ENCODE data around the gene BCL2L15. TPM values are rescaled to one million over a fixed set of nuclear protein-coding genes. Genes with fewer than 3 reads are reported as not detected.

BCL2L15 gene
- total RNA-seq, 2 donors from 2014 or later, result 0.46 to 92.5 TPM

- H3K4me3 ChIP-seq, result no peak overlapping the region
- no peaks in the 10 kb centered on the region for H3K27me3 ChIP-seq (replicated peaks; ENCODE audit: insufficient read depth)
- intact Hi-C loops (cut with DNase I), result no loop called here
- no peak overlapping the region for H3K27ac ChIP-seq
- no peaks in the 10 kb centered on the region for H3K36me3 ChIP-seq
- TF ChIP-seq POLR2A (IDR thresholded peaks at IDR 0.05), result no peak
- no peak for TF ChIP-seq POLR2AphosphoS5 (IDR thresholded peaks at IDR 0.05)
- no peak for TF ChIP-seq CTCF (IDR thresholded peaks at IDR 0.05)
- 80% methylated on average over 2 of the region's 2 CpGs for WGBS
- no peaks in the 10 kb centered on the region for H3K9me3 ChIP-seq
- no peak for DNase-seq (ENCODE audit: low spot score)
- no peaks in the 10 kb centered on the region for H3K4me1 ChIP-seq (replicated peaks)
Observed at GRCh38 chr1:113881661-113882060, 5.7 kb downstream of the BCL2L15 start.

GRCh38 chr1:113879739-113880038 lies 7.7 kb downstream of the BCL2L15 start:
- intact Hi-C loops (cut with DNase I), result no loop called here
- Histone ChIP-seq H3K27me3 (replicated peaks; ENCODE audit: insufficient read depth) (no peaks in the 10 kb centered on the region), H3K4me3 (no peak overlapping the region), H3K9me3 (no peaks in the 10 kb centered on the region), H3K36me3 (no peaks in the 10 kb centered on the region), H3K4me1 (replicated peaks) (no peaks in the 10 kb centered on the region), H3K27ac (no peak overlapping the region)
- WGBS, result 84% methylated on average over 4 of the region's 4 CpGs
- no peak for DNase-seq (ENCODE audit: low spot score)
- no peak for TF ChIP-seq POLR2A (IDR thresholded peaks at IDR 0.05)
- no peak for TF ChIP-seq POLR2AphosphoS5 (IDR thresholded peaks at IDR 0.05)
- TF ChIP-seq CTCF (IDR thresholded peaks at IDR 0.05), result no peak

GRCh38 chr1:113876176-113876575 lies 11.2 kb downstream of the BCL2L15 start:
- Histone ChIP-seq H3K4me3 (no peak overlapping the region), H3K27ac (no peak overlapping the region), H3K36me3 (no peaks in the 10 kb centered on the region), H3K9me3 (no peaks in the 10 kb centered on the region), H3K27me3 (replicated peaks; ENCODE audit: insufficient read depth) (no peaks in the 10 kb centered on the region), H3K4me1 (replicated peaks) (no peaks in the 10 kb centered on the region)
- no peak for TF ChIP-seq CTCF (IDR thresholded peaks at IDR 0.05)
- TF ChIP-seq POLR2A (IDR thresholded peaks at IDR 0.05), result no peak
- no peak for TF ChIP-seq POLR2AphosphoS5 (IDR thresholded peaks at IDR 0.05)
- intact Hi-C loops (cut with DNase I), result no loop called here
- 87% methylated on average over 5 of the region's 5 CpGs for WGBS
- DNase-seq (ENCODE audit: low spot score), result no peak

- Histone ChIP-seq H3K27ac (no peak overlapping the region), H3K4me3 (no peak overlapping the region), H3K27me3 (replicated peaks; ENCODE audit: insufficient read depth) (no peaks in the 10 kb centered on the region), H3K36me3 (no peaks in the 10 kb centered on the region), H3K9me3 (no peaks in the 10 kb centered on the region), H3K4me1 (replicated peaks) (no peaks in the 10 kb centered on the region)
- DNase-seq (ENCODE audit: low spot score), result no peak
- TF ChIP-seq CTCF (IDR thresholded peaks at IDR 0.05) (no peak), POLR2A (IDR thresholded peaks at IDR 0.05) (no peak), POLR2AphosphoS5 (IDR thresholded peaks at IDR 0.05) (no peak)
- intact Hi-C loops (cut with DNase I), result no loop called here
- 94% methylated on average over 2 of the region's 2 CpGs for WGBS
Observed at GRCh38 chr1:113875714-113876113, 11.7 kb downstream of the BCL2L15 start.

GRCh38 chr1:113874012-113874879 lies 13.1 kb downstream of the BCL2L15 start:
- WGBS, result 47% methylated on average over 1 of the region's 1 CpG
- H3K4me1 ChIP-seq (replicated peaks), result no peaks in the 10 kb centered on the region
- H3K4me3 ChIP-seq, result no peak overlapping the region
- H3K9me3 ChIP-seq, result no peaks in the 10 kb centered on the region
- H3K27ac ChIP-seq, result no peak overlapping the region
- DNase-seq (ENCODE audit: low spot score), result no peak
- H3K36me3 ChIP-seq, result no peaks in the 10 kb centered on the region
- TF ChIP-seq POLR2A (IDR thresholded peaks at IDR 0.05) (no peak), CTCF (IDR thresholded peaks at IDR 0.05) (no peak), POLR2AphosphoS5 (IDR thresholded peaks at IDR 0.05) (no peak)
- intact Hi-C loops (cut with DNase I), result no loop called here
- no peaks in the 10 kb centered on the region for H3K27me3 ChIP-seq (replicated peaks; ENCODE audit: insufficient read depth)

Measured in prostate gland (tissue), 2 donors.